ENCODE results near the gene YAP1.

GRCh38 chr11:102229510-102230123 lies 119.4 kb downstream of the YAP1 start:
- TF ChIP-seq CTCF (IDR thresholded peaks at IDR 0.05) (no peak), POLR2A (IDR thresholded peaks at IDR 0.05) (no peak)
